GM21367 (cell line): ENCODE results near the gene SLC25A24.
"Not testable (repeated sequence)": the region's sequence is repeated elsewhere in the genome, so short reads cannot be mapped to it uniquely, and the experiment has no call there.

Source experiments
- ATAC-seq: cut with Tn5 transposase; IDR thresholded peaks from one replicate; pipeline ENCODE4 v1.9.1; 2021; ENCODE audit not compliant: unreplicated experiment

Gene SLC25A24

GRCh38 chr1:108140936-108141335 lies 59.2 kb downstream of the SLC25A24 start:
- ATAC-seq, result no peak

- ATAC-seq, result no peak
These were observed 60.0 kb downstream of the SLC25A24 start for GRCh38 chr1:108140177-108140576.

GRCh38 chr1:108139555-108139954 lies 60.6 kb downstream of the SLC25A24 start:
- not testable (repeated sequence) for ATAC-seq

- ATAC-seq, result not testable (repeated sequence)
These were observed 67.0 kb downstream of the SLC25A24 start for GRCh38 chr1:108133148-108133547.

- ATAC-seq, result not testable (repeated sequence)
These were observed 67.8 kb downstream of the SLC25A24 start for GRCh38 chr1:108132367-108132766.

GRCh38 chr1:108131281-108131680 lies 68.9 kb downstream of the SLC25A24 start:
- not testable (repeated sequence) for ATAC-seq

GRCh38 chr1:108130794-108131193 lies 69.3 kb downstream of the SLC25A24 start:
- no peak for ATAC-seq

GRCh38 chr1:108129999-108130398 lies 70.1 kb downstream of the SLC25A24 start:
- no peak for ATAC-seq

- peak; percentile 96 for ATAC-seq
These were observed 74.6 kb downstream of the SLC25A24 start for GRCh38 chr1:108125312-108126138.

- no peak for ATAC-seq
These were observed 75.4 kb downstream of the SLC25A24 start for GRCh38 chr1:108124622-108125311.

GRCh38 chr1:108124023-108124422 lies 76.1 kb downstream of the SLC25A24 start:
- ATAC-seq, result no peak

GRCh38 chr1:108121358-108122143 lies 78.6 kb downstream of the SLC25A24 start:
- ATAC-seq, result no peak

- ATAC-seq, result no peak
These were observed 80.0 kb downstream of the SLC25A24 start for GRCh38 chr1:108120163-108120562.

GRCh38 chr1:108119500-108119899 lies 80.6 kb downstream of the SLC25A24 start:
- no peak for ATAC-seq

- ATAC-seq, result no peak
These were observed 81.9 kb downstream of the SLC25A24 start for GRCh38 chr1:108117945-108118902.

GRCh38 chr1:108117237-108117636 lies 82.9 kb downstream of the SLC25A24 start:
- no peak for ATAC-seq

- ATAC-seq, result no peak
These were observed 86.0 kb downstream of the SLC25A24 start for GRCh38 chr1:108114033-108114599.

GRCh38 chr1:108113496-108113895 lies 86.6 kb downstream of the SLC25A24 start:
- ATAC-seq, result no peak

- no peak for ATAC-seq
These were observed 90.7 kb downstream of the SLC25A24 start for GRCh38 chr1:108109295-108109973.
